Epidermal melanocyte (primary cell): ENCODE results near the gene AQP6.

Experiments used
- DNase-seq: peaks from one replicate; pipeline ENCODE4 v3.0.0; 2011; ENCODE audit warnings: low spot score; ENCODE audit not compliant: insufficient read length

The AQP6 gene

DNA sequence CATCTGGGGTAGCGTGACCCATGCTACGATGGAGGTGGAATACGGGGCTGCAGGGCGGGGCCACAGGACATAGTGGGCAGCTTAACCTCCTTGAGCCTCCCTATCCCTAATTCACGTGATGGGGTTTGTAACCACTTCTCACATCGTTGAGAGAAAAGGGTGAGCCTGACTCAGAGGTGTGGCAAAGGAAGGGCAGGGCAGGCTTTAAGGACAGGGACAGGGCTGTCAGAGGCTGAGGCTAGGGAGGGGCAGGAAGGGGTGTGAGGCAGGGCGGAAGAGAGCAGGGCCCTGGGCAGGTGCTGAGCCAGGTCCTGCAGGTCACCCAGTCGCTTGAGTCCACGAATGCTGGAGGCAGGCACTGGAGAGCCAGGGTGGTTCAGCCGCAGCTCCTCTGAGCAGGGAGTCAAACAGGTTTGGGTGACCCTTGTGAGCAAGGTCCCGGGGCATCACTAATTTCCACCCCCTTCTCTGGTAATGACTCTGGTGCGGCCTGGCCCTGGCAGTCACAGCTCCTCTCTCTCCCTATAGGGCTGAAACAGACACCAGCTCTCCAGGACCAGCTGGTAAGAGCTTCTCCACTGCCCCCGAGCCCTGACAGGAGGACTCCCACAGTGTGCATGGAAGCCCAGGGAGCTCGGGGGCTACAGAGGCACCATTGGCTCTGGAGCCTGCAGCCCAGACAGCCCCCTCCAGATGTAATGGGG is 29.7 kb upstream of the AQP6 start:
- DNase-seq = no peak

GRCh38 chr12:49943625-49943960 is 29.2 kb upstream of the AQP6 start:
- DNase-seq = no peak

- no peak for DNase-seq
Measured at GRCh38 chr12:49944046-49944445, 28.7 kb upstream of the AQP6 start.

GRCh38 chr12:49944718-49945117 is 28.0 kb upstream of the AQP6 start:
- DNase-seq = no peak

DNA sequence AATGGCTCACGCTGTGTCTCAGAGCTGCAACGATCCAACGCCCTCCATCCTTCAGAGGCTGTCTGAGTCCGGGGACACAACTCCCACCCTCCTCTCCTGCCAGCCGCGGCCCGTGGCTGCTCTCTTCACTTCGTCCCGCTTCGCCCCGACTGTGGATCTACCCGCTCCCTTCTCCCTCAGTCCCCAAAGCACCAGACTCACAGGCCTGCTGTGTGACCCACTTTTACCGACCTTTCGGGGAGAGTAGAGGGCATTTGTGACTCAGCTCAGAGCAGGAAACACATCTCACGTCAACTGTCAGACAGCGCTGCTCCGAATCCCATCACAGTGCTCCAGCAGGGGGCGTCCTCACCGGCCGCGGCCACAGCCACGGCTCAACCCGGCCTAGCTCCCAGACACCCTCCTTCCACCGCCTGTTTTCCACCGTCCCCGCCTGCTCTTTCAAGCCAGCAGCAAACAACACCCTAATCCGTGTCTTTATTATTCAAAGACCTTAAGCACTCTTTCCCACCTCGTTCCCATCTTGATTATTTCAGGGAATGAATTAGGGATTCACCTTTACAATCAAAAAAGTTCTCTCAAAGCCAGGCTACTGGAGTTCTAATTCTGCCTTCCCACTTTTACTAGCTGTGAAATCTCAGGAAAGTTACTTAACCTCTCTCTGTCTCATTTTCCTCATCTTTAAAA is 27.2 kb upstream of the AQP6 start:
- DNase-seq = peak; percentile 83

DNA sequence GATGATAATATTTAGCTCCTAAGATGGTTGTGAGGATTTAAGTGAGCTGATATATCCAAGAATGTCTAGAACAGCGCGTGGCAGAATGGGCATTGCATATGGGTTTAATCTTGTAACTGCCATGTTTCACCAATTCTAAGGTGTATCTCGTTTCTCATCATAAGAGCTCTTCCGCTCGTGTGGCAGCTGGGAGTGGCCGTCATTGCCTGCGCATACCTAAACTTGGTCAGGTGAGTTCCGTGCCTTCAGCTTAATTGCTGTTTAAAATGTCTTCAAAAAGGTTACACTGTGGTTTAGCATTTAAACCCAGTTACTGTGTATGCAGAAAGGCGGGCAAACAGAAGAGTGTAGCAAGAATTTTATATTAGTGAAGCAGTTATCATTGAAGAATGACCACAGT is 26.7 kb upstream of the AQP6 start:
- no peak for DNase-seq

DNA sequence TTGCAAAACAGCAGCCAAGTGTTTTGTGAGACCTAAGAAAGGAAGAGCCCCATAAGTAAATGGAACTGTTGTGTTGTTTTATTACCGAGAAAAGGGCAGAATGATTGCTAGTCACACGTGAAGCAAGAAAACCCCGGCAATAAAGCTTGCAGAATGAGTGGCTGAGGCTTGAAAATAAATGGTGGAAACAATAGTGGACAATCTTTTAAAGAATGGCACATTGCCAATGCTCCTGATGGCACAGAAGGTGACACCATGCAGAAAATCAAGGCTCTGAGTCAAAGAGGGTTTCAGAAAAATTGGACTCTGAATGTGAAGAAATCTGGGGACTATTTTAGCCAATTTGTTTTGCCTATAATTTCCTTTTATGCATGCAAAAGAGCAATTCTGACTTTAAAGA is 26.2 kb upstream of the AQP6 start:
- no peak for DNase-seq

- DNase-seq = no peak
Measured at GRCh38 chr12:49947593-49948226, 25.0 kb upstream of the AQP6 start.

DNA sequence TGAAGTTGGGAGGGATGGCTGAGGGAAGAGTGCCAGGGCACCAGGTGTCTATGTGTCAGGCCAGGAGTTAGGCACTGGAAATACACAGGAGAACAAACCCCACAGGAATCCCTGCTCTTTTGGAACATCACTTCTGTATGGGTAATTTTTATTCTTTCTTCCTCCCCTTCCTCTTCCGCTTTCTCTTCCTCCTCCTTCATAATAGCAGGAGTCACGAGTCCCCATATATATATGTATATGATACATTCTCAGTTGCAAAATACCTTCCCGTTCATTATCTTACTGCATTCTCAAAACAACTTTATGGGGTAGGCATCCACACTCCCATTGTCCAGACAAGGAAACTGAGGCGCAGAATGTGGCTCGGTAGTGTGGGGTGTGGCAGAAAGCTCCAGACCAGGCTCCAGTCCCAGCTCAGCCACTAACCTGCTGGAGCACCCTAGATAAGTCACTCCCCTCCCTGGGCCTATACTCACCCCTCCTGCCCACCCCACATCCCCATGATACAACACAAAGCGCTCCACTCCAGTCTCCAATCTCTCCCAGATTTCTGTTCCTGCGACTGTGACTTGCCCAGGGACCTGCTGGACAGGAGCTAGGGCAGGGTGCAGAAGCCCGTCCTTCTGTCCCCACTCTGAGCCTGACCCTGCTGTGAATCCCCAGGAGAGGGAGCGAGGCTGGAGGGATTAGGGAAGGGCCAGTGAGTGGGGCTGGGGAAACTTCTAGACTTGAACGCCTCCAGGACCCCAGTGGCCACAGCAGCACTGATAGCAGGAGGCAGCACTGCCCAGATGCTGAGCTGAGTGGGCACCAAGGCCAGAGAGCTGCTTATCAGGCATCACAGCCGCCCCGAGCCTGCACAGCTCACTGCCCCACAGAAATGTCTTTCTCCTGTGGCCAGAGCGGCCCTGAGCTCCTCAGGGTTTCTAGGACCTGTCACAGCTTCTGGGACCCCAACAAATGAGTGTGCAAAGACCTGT is 23.6 kb upstream of the AQP6 start:
- no peak for DNase-seq

DNA sequence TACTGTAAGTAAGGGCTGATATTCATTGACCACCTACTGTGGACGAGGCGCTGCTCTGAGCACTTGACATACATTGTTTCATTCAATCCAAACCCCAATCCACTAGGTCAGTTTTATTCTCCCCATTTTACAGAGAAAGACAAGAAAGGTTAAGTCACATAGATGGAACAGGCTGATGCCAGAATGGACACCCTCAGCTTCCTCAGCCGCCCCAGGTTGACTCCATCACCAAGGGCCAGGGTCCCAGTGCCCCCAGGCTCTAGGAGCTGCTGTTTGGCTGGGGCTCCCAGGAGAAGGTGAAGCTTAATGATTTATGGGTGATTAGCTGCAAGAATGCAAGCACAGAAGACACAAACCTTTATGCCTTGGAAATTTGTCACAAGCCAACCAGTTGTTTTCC is 22.9 kb upstream of the AQP6 start:
- no peak for DNase-seq

DNA sequence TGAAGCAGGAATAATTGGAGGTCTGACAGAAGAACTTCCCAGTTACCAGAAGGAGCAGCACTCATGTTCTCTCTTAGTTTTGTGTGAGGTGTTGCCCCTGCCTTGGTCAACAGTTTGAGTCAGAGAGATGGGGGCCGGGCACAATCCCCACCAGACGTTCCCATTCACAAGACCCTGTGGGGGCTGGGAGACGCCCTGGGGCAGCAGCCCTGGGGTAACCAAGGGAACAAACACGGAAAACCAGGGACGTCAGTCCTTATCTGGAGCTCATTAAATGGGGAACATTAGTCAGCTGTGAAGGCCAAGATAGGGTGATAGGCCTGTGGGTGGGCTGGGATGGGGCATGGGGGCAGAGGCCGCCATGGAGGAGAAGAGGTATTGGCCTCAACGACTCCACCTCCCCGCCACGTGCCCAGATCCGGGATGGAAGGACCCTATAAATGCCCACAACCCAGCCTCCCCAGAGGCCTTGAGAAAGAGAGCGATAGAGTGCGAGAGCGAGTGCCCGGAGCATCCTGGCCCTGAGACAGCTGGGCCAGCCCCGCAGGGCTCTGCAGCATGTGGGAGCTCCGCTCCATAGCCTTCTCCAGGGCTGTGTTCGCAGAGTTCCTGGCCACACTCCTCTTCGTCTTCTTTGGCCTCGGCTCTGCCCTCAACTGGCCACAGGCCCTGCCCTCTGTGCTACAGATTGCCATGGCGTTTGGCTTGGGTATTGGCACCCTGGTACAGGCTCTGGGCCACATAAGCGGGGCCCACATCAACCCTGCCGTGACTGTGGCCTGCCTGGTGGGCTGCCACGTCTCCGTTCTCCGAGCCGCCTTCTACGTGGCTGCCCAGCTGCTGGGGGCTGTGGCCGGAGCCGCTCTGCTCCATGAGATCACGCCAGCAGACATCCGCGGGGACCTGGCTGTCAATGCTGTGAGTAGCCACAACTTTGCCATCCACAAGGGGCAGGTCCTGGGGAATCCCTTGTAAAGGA is 22.2 kb upstream of the AQP6 start, which contains the start of gene AQP2:
AQP2 (plus strand) TSS at position 465 of the 979 bp plus-strand sequence; CDS start at position 559, 94 bp downstream.
- no peak for DNase-seq

GRCh38 chr12:49951411-49952240 is 21.1 kb upstream of the AQP6 start:
- DNase-seq = no peak

- no peak for DNase-seq
Measured at GRCh38 chr12:49952391-49953055, 20.2 kb upstream of the AQP6 start.

GRCh38 chr12:49953151-49953550 is 19.6 kb upstream of the AQP6 start:
- no peak for DNase-seq

DNA sequence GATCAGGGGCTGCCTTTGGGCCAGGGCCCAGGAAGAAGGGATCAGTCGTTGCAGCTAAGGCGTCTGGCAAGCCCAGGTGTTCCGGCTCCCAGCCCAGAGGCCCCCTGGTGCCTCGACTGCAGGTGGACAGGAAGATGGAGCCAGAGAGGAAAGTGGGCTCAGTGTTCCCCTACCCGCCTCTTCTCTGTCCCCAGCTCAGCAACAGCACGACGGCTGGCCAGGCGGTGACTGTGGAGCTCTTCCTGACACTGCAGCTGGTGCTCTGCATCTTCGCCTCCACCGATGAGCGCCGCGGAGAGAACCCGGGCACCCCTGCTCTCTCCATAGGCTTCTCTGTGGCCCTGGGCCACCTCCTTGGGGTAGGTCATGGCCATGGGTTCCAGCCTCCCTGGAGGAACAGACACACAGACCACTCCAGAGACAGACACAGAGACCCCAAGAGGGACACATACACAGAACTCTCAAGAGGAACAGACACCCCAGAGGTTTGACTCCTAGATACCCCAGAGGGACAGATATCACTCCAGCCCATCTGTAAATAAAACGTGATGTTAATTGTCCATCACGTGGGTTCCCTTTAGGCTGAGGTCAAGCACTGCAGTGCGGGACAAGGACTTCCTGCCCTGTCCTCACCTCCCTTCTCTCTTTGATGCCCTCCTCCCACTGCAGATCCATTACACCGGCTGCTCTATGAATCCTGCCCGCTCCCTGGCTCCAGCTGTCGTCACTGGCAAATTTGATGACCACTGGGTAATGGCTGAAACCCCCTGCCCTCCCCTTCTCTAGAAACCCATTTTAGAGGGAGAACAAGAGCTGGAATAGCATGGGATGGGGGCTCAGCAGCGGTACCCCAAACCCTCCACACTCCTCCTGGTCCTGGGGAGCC is 18.5 kb upstream of the AQP6 start:
- no peak for DNase-seq

GRCh38 chr12:49954863-49955830 is 17.6 kb upstream of the AQP6 start:
- no peak for DNase-seq
